ENCODE measurements around the gene ATXN3L. TPM values are rescaled to one million over a fixed set of nuclear protein-coding genes. Genes with fewer than 3 reads are reported as not detected.

Gene ATXN3L
- total RNA-seq, 1 donor from 2014 or later = not detected

GRCh38 chrX:13268874-13269273 lies 51.0 kb downstream of the ATXN3L start:
- no peak for DNase-seq (ENCODE audit: low read depth, low spot score)

Other genes starting within 250 kb of the ATXN3L start
- gene EGFL6, start 249.5 kb upstream of the ATXN3L start, total RNA-seq = not detected in 2 replicates

Measured in pulmonary artery endothelial cell (primary cell).